K562 (cell line): ENCODE data around the gene SMIM11. TPM values are rescaled to one million over a fixed set of nuclear protein-coding genes. Genes with fewer than 3 reads are reported as not detected.

Source experiments
- ATAC-seq: fragments of 200-7000 bp; cut with Tn5 transposase; 3 replicates; pipeline ENCODE4 v1.9.1; 2020; ENCODE audit warnings: moderate library complexity
- BruUV-seq: library from RNA; stranded (reverse); fragments of 400-500 nt; replicated peaks from 2 replicates; lab custom pipeline; 2021; lab: Mats Ljungman, UMichigan
- CTCF ChIA-PET: fragments of 300-600 bp; formaldehyde crosslinking; extraction: SDS; loops from one replicate; lab custom pipeline; 2021; ENCODE audit warnings: low intra/inter-chr PET ratio; lab: Yijun Ruan, JAX
- POLR2A ChIA-PET: fragments of 300-600, 350-650 bp; sonication (Branson Sonifier 250); formaldehyde crosslinking; extraction: SDS; loops from one replicate; lab custom pipeline; 2021; ENCODE audit warnings: antibody characterized with exemption, inconsistent platforms; lab: Yijun Ruan, JAX
- DNase-seq, 4 experiments: peaks; one replicate each; pipeline versions ENCODE4 v3.0.0 to v3.0.0-alpha.2; 2011 to 2018; ENCODE audit warnings: low spot score in 3 of 4, mixed read lengths in 3 of 4; ENCODE audit errors: extremely low read depth in 1 of 4
- FAIRE-seq: peaks from 2 replicates; lab custom pipeline; 2011; peaks lifted over from hg19 to GRCh38; lab: Jason Lieb, UNC
- H2AFZ ChIP-seq: 2 replicates; pipeline ENCODE4 v1.6.0; 2011; ENCODE audit warnings: low read depth, low read length, control low read depth, inconsistent platforms
- H3K27ac ChIP-seq: fragments of 200-600 bp; 3 replicates; pipeline ENCODE4 v1.8.0; 2011; ENCODE audit warnings: low read depth, mild to moderate bottlenecking, control low read depth, inconsistent platforms, low read length, moderate library complexity, mixed read lengths; ENCODE audit errors: extremely low read depth
- H3K27me3 ChIP-seq, 2 experiments: fragments of 300-600 bp in 1 of 2; 2 replicates in 1 of 2; 3 replicates in 1 of 2; pipeline versions ENCODE4 v1.6.0 to v1.8.0; 2011; ENCODE audit warnings: inconsistent platforms in 2 of 2, low read length in 2 of 2, mild to moderate bottlenecking in 1 of 2, mixed read lengths in 1 of 2, moderate library complexity in 1 of 2; ENCODE audit not compliant: control insufficient read depth in 2 of 2, insufficient read depth in 2 of 2
- H3K36me3 ChIP-seq: fragments of 300-600 bp; 3 replicates; pipeline ENCODE4 v1.8.0; 2011; ENCODE audit warnings: mild to moderate bottlenecking, low read length, inconsistent platforms; ENCODE audit not compliant: control insufficient read depth, insufficient read depth
- H3K4me1 ChIP-seq, 2 experiments: fragments of 200-600 bp in 1 of 2; replicated peaks in 1 of 2; 2 replicates in 1 of 2; 3 replicates in 1 of 2; pipeline versions ENCODE4 v1.5.1 to v1.8.0; 2011; ENCODE audit warnings: inconsistent platforms in 2 of 2, low read length in 2 of 2, mild to moderate bottlenecking in 1 of 2, mixed read lengths in 1 of 2, moderate library complexity in 1 of 2; ENCODE audit not compliant: control insufficient read depth in 2 of 2, insufficient read depth in 2 of 2
- H3K4me2 ChIP-seq: 2 replicates; pipeline ENCODE4 v1.6.1; 2011; ENCODE audit warnings: low read length, control low read depth, inconsistent platforms, mixed read lengths; ENCODE audit not compliant: insufficient read depth
- H3K4me3 ChIP-seq: fragments of 200-600 bp; sonication (generic), shearing (Covaris generic); 2 replicates; pipeline ENCODE4 v1.5.1; 2016; ENCODE audit warnings: control low read depth, inconsistent platforms
- H3K79me2 ChIP-seq: fragments of 200-600 bp; 3 replicates; pipeline ENCODE4 v1.8.0; 2011; ENCODE audit warnings: low read length, inconsistent platforms; ENCODE audit not compliant: control insufficient read depth, insufficient read depth
- H3K9ac ChIP-seq, 2 experiments: 2 replicates each; pipeline versions ENCODE4 v1.6.0 to v1.6.1; 2011; ENCODE audit warnings: low read depth in 2 of 2, low read length in 2 of 2, control low read depth in 1 of 2, inconsistent platforms in 1 of 2, mild to moderate bottlenecking in 1 of 2, mixed read lengths in 1 of 2; ENCODE audit not compliant: insufficient read depth in 1 of 2
- H3K9me1 ChIP-seq: one replicate; pipeline ENCODE4 v1.6.0; 2011; ENCODE audit warnings: inconsistent platforms, mild to moderate bottlenecking, low read length, moderate library complexity; ENCODE audit not compliant: control insufficient read depth, insufficient read depth
- H3K9me3 ChIP-seq: replicated peaks from 2 replicates; pipeline ENCODE4 v1.5.1; 2011; ENCODE audit warnings: low read depth, low read length, inconsistent platforms; ENCODE audit not compliant: control insufficient read depth, insufficient read depth
- H4K20me1 ChIP-seq: replicated peaks from 2 replicates; pipeline ENCODE4 v1.6.1; 2011; ENCODE audit warnings: low read length, inconsistent platforms, mixed read lengths; ENCODE audit not compliant: control insufficient read depth, insufficient read depth
- BACH1 ChIP-seq: fragments of 200-800 bp; sonication (Bioruptor generic); IDR thresholded peaks from 2 replicates; pipeline ENCODE4 v1.6.1; 2016; ENCODE audit warnings: missing genetic modification characterization, missing compliant biosample characterization
- E2F3 ChIP-seq: fragments of 250-450 bp; sonication (Bioruptor Pico); IDR thresholded peaks from 2 replicates; pipeline ENCODE4 v1.4.0; 2020; ENCODE audit warnings: mild to moderate bottlenecking
- ZNF766 ChIP-seq: fragments of 200-800 bp; sonication (Bioruptor generic); conservative IDR thresholded peaks from 2 replicates; pipeline ENCODE4 v1.6.1; 2016; ENCODE audit warnings: missing genetic modification characterization, missing compliant biosample characterization
- WGBS: fragments of 100-300 bp; shearing (Covaris generic); methylation state at CpG from one replicate; pipeline ENCODE4 v1.1.6; 2016; ENCODE audit warnings: low coverage, mixed read lengths; ENCODE audit not compliant: insufficient coverage; ENCODE audit errors: missing lambda C conversion rate; 5-methylcytosine and 5-hydroxymethylcytosine counted together
- in situ Hi-C: fragments of 300-500 bp; cut with MboI; formaldehyde crosslinking; loops from 4 replicates; pipeline ENCODE4 v1.15.0; 2018; ENCODE audit warnings: inconsistent platforms, mixed read lengths
- intact Hi-C: fragments of 100-400 bp; cut with micrococcal nuclease; formaldehyde crosslinking; loops from 2 replicates; pipeline ENCODE4 v1.14.2; 2022
- polyA plus RNA-seq, 8 experiments: library from polyadenylated mRNA; depleted of rRNA in 4 of 8; stranded (reverse) in 5 of 8; unstranded in 3 of 8; fragments of >200 nt; fragmentation: Nextera tagmentation in 2 of 8; fragmentation: Illumina TruSeq in 1 of 8; extraction: Ambion mirVana in 2 of 8; extraction: Trizol in 1 of 8; gene quantifications; 2 replicates each; pipeline versions ENCODE4 v1.2.1 to v1.2.3, GENCODE V29; 2011 to 2014; ENCODE audit warnings: inconsistent platforms in 1 of 8, missing spikeins in 1 of 8
- total RNA-seq, 7 experiments: library from RNA; depleted of rRNA in 6 of 7; stranded (reverse); fragments of >200 nt in 6 of 7; fragmentation: Illumina TruSeq in 2 of 7; extraction: Trizol in 2 of 7; gene quantifications; 2 replicates each; pipeline versions ENCODE4 v1.2.1 to v1.2.3, GENCODE V29; 2011 to 2021; ENCODE audit warnings: low replicate concordance in 1 of 7
- TF ChIP-seq, protein P1 (sequence below): fragments of 450-650 bp; formaldehyde crosslinking; IDR thresholded peaks from 2 replicates; pipeline ENCODE4 v1.4.0; 2022; ENCODE audit warnings: missing genetic modification characterization
- TF ChIP-seq, protein P2 (sequence below), 2 experiments: fragments of 450-650 bp in 1 of 2; sonication (generic) in 1 of 2; formaldehyde crosslinking in 1 of 2; IDR thresholded peaks; 2 replicates each; pipeline versions ENCODE4 v1.7.1 to v1.9.0; 2016 to 2022; ENCODE audit warnings: inconsistent platforms in 1 of 2, mild to moderate bottlenecking in 1 of 2, missing genetic modification reagents in 1 of 2

The SMIM11 gene
- total and polyA plus RNA-seq, 9 of the 15 experiments (the other 6 are each of a cell fraction or from before 2014, with no cell fraction given): 3.9 to 113 (median 25.5) TPM

DNA sequence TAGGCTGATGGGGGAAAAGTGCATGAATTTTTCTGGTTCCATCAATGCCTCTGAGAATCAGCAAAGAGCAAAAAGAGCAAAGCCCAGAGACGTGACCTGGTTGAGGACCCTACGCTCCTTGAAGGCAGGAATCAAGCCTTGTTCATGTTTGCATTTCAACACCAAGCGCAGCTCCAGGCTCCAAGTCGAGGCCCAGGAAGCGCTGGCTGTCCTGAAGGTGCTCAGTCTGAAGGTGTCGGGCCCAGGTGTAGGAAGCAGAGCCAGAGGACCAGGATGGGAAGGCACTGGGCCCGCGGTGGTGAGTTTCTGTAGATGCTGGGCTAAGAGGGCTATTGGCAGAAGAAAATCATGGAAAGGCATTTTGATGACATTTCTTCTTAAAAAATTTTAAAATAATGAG lies 37.1 kb upstream of the SMIM11 start:
- H2AFZ ChIP-seq: no peak overlapping the region
- H3K9ac ChIP-seq: no peak overlapping the region
- H3K9me1 ChIP-seq: no peaks in the 10 kb centered on the region
- ATAC-seq (no peak), DNase-seq (no peak), FAIRE-seq (no peak)
- H3K4me3 ChIP-seq: no peak overlapping the region
- intact Hi-C loops: no loop called here
- POLR2A ChIA-PET: interaction anchor here (0.9 kb wide), 1 partner anchor 10 kb away, joined by 4 read pairs; no protein-coding TSS in a partner anchor
- CTCF ChIA-PET: no interaction called here
- peaks cover 48 to 66% of the 10 kb centered on the region in 2 experiments for H3K27me3 ChIP-seq
- no peaks in the 10 kb centered on the region for H3K79me2 ChIP-seq
- H3K4me1 ChIP-seq: no peaks in the 10 kb centered on the region
- H4K20me1 ChIP-seq: no peaks in the 10 kb centered on the region
- 7% methylated on average over 8 of the region's 8 CpGs for WGBS
- in situ Hi-C loops: no loop called here
- no peak overlapping the region for H3K27ac ChIP-seq
- no peak overlapping the region for H3K4me2 ChIP-seq
- H3K9me3 ChIP-seq: no peaks in the 10 kb centered on the region
- TF ChIP-seq BACH1: no peak
- H3K36me3 ChIP-seq: no peaks in the 10 kb centered on the region
- no TSS peak for BruUV-seq

DNA sequence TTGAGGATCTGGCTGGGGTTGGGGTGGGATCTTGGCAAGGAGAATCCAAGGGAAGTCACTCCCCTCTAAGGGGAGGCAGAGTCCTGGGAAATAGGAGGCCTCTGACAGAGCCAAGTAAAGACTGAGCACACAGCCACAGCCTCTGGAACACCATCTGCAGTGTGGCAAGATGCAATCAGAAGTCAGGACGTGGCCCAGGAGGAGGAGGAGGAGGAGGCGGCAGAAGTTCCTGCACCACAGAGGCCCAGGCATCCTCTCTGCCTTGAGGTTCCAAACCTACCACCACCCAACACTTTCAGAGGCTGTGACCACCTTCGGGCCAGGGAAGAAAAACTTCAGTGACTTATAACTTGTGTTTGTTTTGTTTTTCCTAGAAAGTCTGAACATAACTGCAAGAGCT lies 35.2 kb upstream of the SMIM11 start:
- 2% methylated on average over 3 of the region's 3 CpGs for WGBS
- intact Hi-C loops (no loop called here), in situ Hi-C loops (no loop called here)
- Histone ChIP-seq H2AFZ (no peak overlapping the region), H3K4me1 (no peaks in the 10 kb centered on the region), H3K9me3 (no peaks in the 10 kb centered on the region), H4K20me1 (no peaks in the 10 kb centered on the region), H3K9ac (no peak overlapping the region), H3K9me1 (no peaks in the 10 kb centered on the region), H3K4me3 (no peak overlapping the region), H3K27ac (no peak overlapping the region), H3K36me3 (no peaks in the 10 kb centered on the region), H3K27me3 (peaks cover 54 to 65% of the 10 kb centered on the region in 2 experiments), H3K4me2 (no peak overlapping the region), H3K79me2 (no peaks in the 10 kb centered on the region)
- no peak for DNase-seq
- no TSS peak for BruUV-seq
- no peak for ATAC-seq
- no peak for FAIRE-seq
- POLR2A ChIA-PET: no interaction called here
- CTCF ChIA-PET: no interaction called here
- TF ChIP-seq ZNF766: no peak
- TF ChIP-seq, protein P1, sequence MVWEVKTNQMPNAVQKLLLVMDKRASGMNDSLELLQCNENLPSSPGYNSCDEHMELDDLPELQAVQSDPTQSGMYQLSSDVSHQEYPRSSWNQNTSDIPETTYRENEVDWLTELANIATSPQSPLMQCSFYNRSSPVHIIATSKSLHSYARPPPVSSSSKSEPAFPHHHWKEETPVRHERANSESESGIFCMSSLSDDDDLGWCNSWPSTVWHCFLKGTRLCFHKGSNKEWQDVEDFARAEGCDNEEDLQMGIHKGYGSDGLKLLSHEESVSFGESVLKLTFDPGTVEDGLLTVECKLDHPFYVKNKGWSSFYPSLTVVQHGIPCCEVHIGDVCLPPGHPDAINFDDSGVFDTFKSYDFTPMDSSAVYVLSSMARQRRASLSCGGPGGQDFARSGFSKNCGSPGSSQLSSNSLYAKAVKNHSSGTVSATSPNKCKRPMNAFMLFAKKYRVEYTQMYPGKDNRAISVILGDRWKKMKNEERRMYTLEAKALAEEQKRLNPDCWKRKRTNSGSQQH (CRISPR knock-in tag): no peak
- TF ChIP-seq E2F3 (CRISPR knock-in tag): no peak
- TF ChIP-seq, protein P2, sequence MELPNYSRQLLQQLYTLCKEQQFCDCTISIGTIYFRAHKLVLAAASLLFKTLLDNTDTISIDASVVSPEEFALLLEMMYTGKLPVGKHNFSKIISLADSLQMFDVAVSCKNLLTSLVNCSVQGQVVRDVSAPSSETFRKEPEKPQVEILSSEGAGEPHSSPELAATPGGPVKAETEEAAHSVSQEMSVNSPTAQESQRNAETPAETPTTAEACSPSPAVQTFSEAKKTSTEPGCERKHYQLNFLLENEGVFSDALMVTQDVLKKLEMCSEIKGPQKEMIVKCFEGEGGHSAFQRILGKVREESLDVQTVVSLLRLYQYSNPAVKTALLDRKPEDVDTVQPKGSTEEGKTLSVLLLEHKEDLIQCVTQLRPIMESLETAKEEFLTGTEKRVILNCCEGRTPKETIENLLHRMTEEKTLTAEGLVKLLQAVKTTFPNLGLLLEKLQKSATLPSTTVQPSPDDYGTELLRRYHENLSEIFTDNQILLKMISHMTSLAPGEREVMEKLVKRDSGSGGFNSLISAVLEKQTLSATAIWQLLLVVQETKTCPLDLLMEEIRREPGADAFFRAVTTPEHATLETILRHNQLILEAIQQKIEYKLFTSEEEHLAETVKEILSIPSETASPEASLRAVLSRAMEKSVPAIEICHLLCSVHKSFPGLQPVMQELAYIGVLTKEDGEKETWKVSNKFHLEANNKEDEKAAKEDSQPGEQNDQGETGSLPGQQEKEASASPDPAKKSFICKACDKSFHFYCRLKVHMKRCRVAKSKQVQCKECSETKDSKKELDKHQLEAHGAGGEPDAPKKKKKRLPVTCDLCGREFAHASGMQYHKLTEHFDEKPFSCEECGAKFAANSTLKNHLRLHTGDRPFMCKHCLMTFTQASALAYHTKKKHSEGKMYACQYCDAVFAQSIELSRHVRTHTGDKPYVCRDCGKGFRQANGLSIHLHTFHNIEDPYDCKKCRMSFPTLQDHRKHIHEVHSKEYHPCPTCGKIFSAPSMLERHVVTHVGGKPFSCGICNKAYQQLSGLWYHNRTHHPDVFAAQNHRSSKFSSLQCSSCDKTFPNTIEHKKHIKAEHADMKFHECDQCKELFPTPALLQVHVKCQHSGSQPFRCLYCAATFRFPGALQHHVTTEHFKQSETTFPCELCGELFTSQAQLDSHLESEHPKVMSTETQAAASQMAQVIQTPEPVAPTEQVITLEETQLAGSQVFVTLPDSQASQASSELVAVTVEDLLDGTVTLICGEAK (IDR thresholded peaks at IDR 0.05): no peak
- TF ChIP-seq, protein P2 (CRISPR knock-in tag; IDR thresholded peaks at IDR 0.05): no peak
